HepG2 (cell line): Measurements from ENCODE around the gene URM1. TPM values are rescaled to one million over a fixed set of nuclear protein-coding genes. Genes with fewer than 3 reads are reported as not detected.
A peak's percentile ranks its signal among the peaks of the same experiment; 100 is the strongest.

Source experiments
- ARID5B ChIP-seq: IDR thresholded peaks from 2 replicates; pipeline ENCODE4 v1.4.0; 2020; ENCODE audit warnings: mild to moderate bottlenecking, missing genetic modification reagents
- FOXC1 ChIP-seq: sonication (generic); formaldehyde crosslinking; IDR thresholded peaks from 2 replicates; pipeline ENCODE4 v1.8.0; 2022; ENCODE audit warnings: mild to moderate bottlenecking, missing genetic modification reagents, borderline replicate concordance
- HCFC1 ChIP-seq: fragments of 150-350 bp; IDR thresholded peaks from 2 replicates; pipeline ENCODE4 v1.6.1; 2014; ENCODE audit warnings: low read depth, low read length
- HDAC2 ChIP-seq: sonication (generic); formaldehyde crosslinking; IDR thresholded peaks from 2 replicates; pipeline ENCODE4 v1.4.0; 2020; ENCODE audit warnings: missing genetic modification reagents
- HIC2 ChIP-seq: sonication (generic); formaldehyde crosslinking; IDR thresholded peaks from 2 replicates; pipeline ENCODE4 v1.9.0; 2022; ENCODE audit warnings: low read depth, missing genetic modification reagents
- HIVEP1 ChIP-seq: sonication (generic); formaldehyde crosslinking; IDR thresholded peaks from 2 replicates; pipeline ENCODE4 v1.4.0; 2020; ENCODE audit warnings: mild to moderate bottlenecking, missing genetic modification reagents
- MYPOP ChIP-seq: sonication (generic); formaldehyde crosslinking; IDR thresholded peaks from 2 replicates; pipeline ENCODE4 v1.8.1; 2023; ENCODE audit warnings: mild to moderate bottlenecking, moderate library complexity, missing genetic modification reagents
- NR0B2 ChIP-seq: sonication (generic); formaldehyde crosslinking; IDR thresholded peaks from 2 replicates; pipeline ENCODE4 v1.4.0; 2020; ENCODE audit warnings: mild to moderate bottlenecking, missing genetic modification reagents
- REPIN1 ChIP-seq: sonication (generic); formaldehyde crosslinking; IDR thresholded peaks from 2 replicates; pipeline ENCODE4 v1.8.0; 2022; ENCODE audit warnings: missing genetic modification reagents, low read depth, mild to moderate bottlenecking, borderline replicate concordance
- SALL1 ChIP-seq: sonication (generic); formaldehyde crosslinking; IDR thresholded peaks from 2 replicates; pipeline ENCODE4 v1.8.0; 2022; ENCODE audit warnings: mild to moderate bottlenecking, missing genetic modification reagents
- TP53 ChIP-seq: sonication (generic); formaldehyde crosslinking; conservative IDR thresholded peaks from 2 replicates; pipeline ENCODE4 v1.4.0; 2020; ENCODE audit warnings: missing genetic modification reagents
- ZBTB1 ChIP-seq: sonication (generic); formaldehyde crosslinking; IDR thresholded peaks from 2 replicates; pipeline ENCODE4 v1.4.0; 2020; ENCODE audit warnings: missing genetic modification reagents, borderline replicate concordance
- ZBTB34 ChIP-seq: sonication (generic); formaldehyde crosslinking; IDR thresholded peaks from 2 replicates; pipeline ENCODE4 v1.8.0; 2022; ENCODE audit warnings: mild to moderate bottlenecking, missing genetic modification reagents
- ZBTB42 ChIP-seq: sonication (generic); formaldehyde crosslinking; IDR thresholded peaks from 2 replicates; pipeline ENCODE4 v1.5.0; 2020; ENCODE audit warnings: mild to moderate bottlenecking, missing genetic modification reagents
- ZNF235 ChIP-seq: sonication (generic); formaldehyde crosslinking; IDR thresholded peaks from 2 replicates; pipeline ENCODE4 v1.8.1; 2023; ENCODE audit warnings: mild to moderate bottlenecking, missing genetic modification reagents, borderline replicate concordance
- ZNF335 ChIP-seq: sonication (generic); formaldehyde crosslinking; IDR thresholded peaks from 2 replicates; pipeline ENCODE4 v1.4.0; 2020; ENCODE audit warnings: missing genetic modification reagents
- ZNF33B ChIP-seq: sonication (generic); formaldehyde crosslinking; IDR thresholded peaks from 2 replicates; pipeline ENCODE4 v1.5.1; 2020; ENCODE audit warnings: mild to moderate bottlenecking, missing genetic modification reagents
- ZNF543 ChIP-seq: sonication (generic); formaldehyde crosslinking; IDR thresholded peaks from 2 replicates; pipeline ENCODE4 v1.4.0; 2020; ENCODE audit warnings: mild to moderate bottlenecking, missing genetic modification reagents
- ZNF788 ChIP-seq: sonication (generic); formaldehyde crosslinking; IDR thresholded peaks from 2 replicates; pipeline ENCODE4 v1.5.0; 2020; ENCODE audit warnings: mild to moderate bottlenecking, missing genetic modification reagents, borderline replicate concordance
- polyA plus RNA-seq, 8 experiments: library from polyadenylated mRNA; depleted of rRNA in 3 of 8; stranded (reverse) in 7 of 8; unstranded in 1 of 8; fragments of >200 nt; fragmentation: Illumina TruSeq in 4 of 8; extraction: Trizol in 4 of 8; gene quantifications; 2 replicates each; pipeline versions ENCODE4 v1.2.1 to v1.2.3, GENCODE V29; 2011 to 2016; ENCODE audit warnings: low read depth in 4 of 8, missing spikeins in 1 of 8, mixed read lengths in 1 of 8; ENCODE audit not compliant: insufficient read depth in 1 of 8
- total RNA-seq, 5 experiments: library from RNA; depleted of rRNA; stranded (reverse); fragments of >200 nt; fragmentation: Illumina TruSeq; extraction: Trizol; gene quantifications; 2 replicates each; pipeline ENCODE4 v1.2.3, GENCODE V29; 2016; ENCODE audit warnings: low read depth in 1 of 5

URM1 gene
- total and polyA plus RNA-seq, 2 of the 13 experiments (the other 11 are each of a cell fraction or from before 2014, with no cell fraction given), result 37.1 to 41.3 TPM

- TF ChIP-seq SALL1 (peak; percentile 62; the same call in 1 of the 2 replicates), ZNF235 (CRISPR knock-in tag) (0 out of 2 replicates have a peak, but pooled peaks have one; percentile 62), HCFC1 (peak; percentile 86), ZBTB42 (CRISPR knock-in tag) (no peak), ZNF788 (peak; percentile 77; the same call in 1 of the 2 replicates), ZBTB34 (CRISPR knock-in tag) (no peak), ZNF335 (CRISPR knock-in tag) (no peak), HIVEP1 (CRISPR knock-in tag) (peak; percentile 74), MYPOP (CRISPR knock-in tag) (peak; percentile 93), ZNF543 (peak; percentile 62; the same call in 1 of the 2 replicates), FOXC1 (peak; percentile 85), NR0B2 (CRISPR knock-in tag) (0 out of 2 replicates have a peak, but pooled peaks have one; percentile 71), REPIN1 (CRISPR knock-in tag) (peak; percentile 44; the same call in 1 of the 2 replicates), ZNF33B (0 out of 2 replicates have a peak, but pooled peaks have one; percentile 24), HIC2 (CRISPR knock-in tag) (peak; percentile 27), TP53 (CRISPR knock-in tag) (0 out of 2 replicates have a peak, but pooled peaks have one; percentile 27), HDAC2 (CRISPR knock-in tag) (peak; percentile 58), ARID5B (CRISPR knock-in tag) (peak; percentile 54; the same call in 1 of the 2 replicates), ZBTB1 (no peak)
Measured at GRCh38 chr9:128339761-128340690, 31.1 kb upstream of the URM1 start, which contains the start of gene SLC27A4 (continued).
